C4-2B (cell line): ENCODE results near the gene KRTAP19-5.

Source experiments
- CTCF ChIP-seq: fragments of 450-650 bp; conservative IDR thresholded peaks from 2 replicates; pipeline ENCODE4 v1.5.1; 2017; ENCODE audit warnings: mild to moderate bottlenecking
- ZFX ChIP-seq: fragments of 450-650 bp; IDR thresholded peaks from 2 replicates; pipeline ENCODE4 v1.6.1; 2017

- TF ChIP-seq CTCF (no peak), ZFX (no peak)
Measured at GRCh38 chr21:30479259-30479658, 22.7 kb downstream of the KRTAP19-5 start.
